Endometrium (tissue), 2 donors: Measurements from ENCODE around the gene PLEKHG1.

ENCODE experiments used
- FAIRE-seq: peaks from 2 replicates; lab custom pipeline; 2012; peaks lifted over from hg19 to GRCh38; lab: Jason Lieb, UNC
- donor health status: control.
- donor health status: control.

The PLEKHG1 gene

GRCh38 chr6:150640556-150641209, 41.0 kb downstream of the PLEKHG1 start:
- no peak for FAIRE-seq

GRCh38 chr6:150641398-150642139, 41.9 kb downstream of the PLEKHG1 start:
- FAIRE-seq = peak; percentile 4

- FAIRE-seq = no peak
Measured at GRCh38 chr6:150646228-150646627, 46.5 kb downstream of the PLEKHG1 start.

GRCh38 chr6:150647051-150647450, 47.4 kb downstream of the PLEKHG1 start:
- FAIRE-seq = no peak
